Progenitor cell of endocrine pancreas (in vitro differentiated cells): ENCODE results near the gene SEMA6B. TPM values are rescaled to one million over a fixed set of nuclear protein-coding genes. Genes with fewer than 3 reads are reported as not detected.

ENCODE experiments used
- DNase-seq: peaks from one replicate; pipeline ENCODE4 v3.0.0; 2021; ENCODE audit warnings: low spot score; ENCODE audit not compliant: unreplicated experiment
- H3K27ac Mint-ChIP-seq: 2 replicates; pipeline ENCODE4 v1.8.0; 2021; ENCODE audit warnings: mild to moderate bottlenecking, moderate library complexity, mixed read lengths
- H3K27me3 Mint-ChIP-seq: 2 replicates; pipeline ENCODE4 v1.8.0; 2021; ENCODE audit warnings: mixed read lengths
- H3K36me3 Mint-ChIP-seq: 2 replicates; pipeline ENCODE4 v1.8.0; 2022; ENCODE audit warnings: mixed read lengths; ENCODE audit not compliant: insufficient read depth
- H3K4me1 Mint-ChIP-seq: 2 replicates; pipeline ENCODE4 v1.8.0; 2021; ENCODE audit warnings: low read depth, mixed read lengths
- H3K4me3 Mint-ChIP-seq: 2 replicates; pipeline ENCODE4 v1.8.0; 2021; ENCODE audit warnings: low read depth, mild to moderate bottlenecking, moderate library complexity, mixed read lengths
- H3K9me3 Mint-ChIP-seq: 2 replicates; pipeline ENCODE4 v1.8.0; 2021; ENCODE audit warnings: low read depth, mixed read lengths
- long read RNA-seq: library from polyadenylated mRNA; unstranded; transcript quantifications from one replicate; pipeline ENCODE4 v2.0.0, GENCODE V29; 2020
- total RNA-seq: library from RNA; stranded (reverse); gene quantifications from 2 replicates; pipeline ENCODE4 v1.2.1, GENCODE V29; 2021
- TF ChIP-seq, protein P1 (sequence below): fragments of 200-600 bp; sonication (generic); IDR thresholded peaks from one replicate; pipeline ENCODE4 v1.5.0; 2021; ENCODE audit warnings: antibody characterized with exemption, mild to moderate bottlenecking; ENCODE audit not compliant: unreplicated experiment

Gene SEMA6B
- 26.6 and 28.3 TPM in 2 replicates for total RNA-seq
- long read RNA-seq, partial matches to known transcripts = 1 of 1 reads
- long read RNA-seq, other reads (novel, unspliced or antisense) = 0 of 1 reads

- Mint-ChIP-seq H3K27me3 (no peaks in the 10 kb centered on the region), H3K27ac (no peak within 1 kb of the TSS), H3K9me3 (no peaks in the 10 kb centered on the region), H3K4me3 (no peak within 1 kb of the TSS), H3K36me3 (peaks cover 6% of the 10 kb centered on the region), H3K4me1 (no peaks in the 10 kb centered on the region)
- DNase-seq = no peak
- TF ChIP-seq, protein P1, sequence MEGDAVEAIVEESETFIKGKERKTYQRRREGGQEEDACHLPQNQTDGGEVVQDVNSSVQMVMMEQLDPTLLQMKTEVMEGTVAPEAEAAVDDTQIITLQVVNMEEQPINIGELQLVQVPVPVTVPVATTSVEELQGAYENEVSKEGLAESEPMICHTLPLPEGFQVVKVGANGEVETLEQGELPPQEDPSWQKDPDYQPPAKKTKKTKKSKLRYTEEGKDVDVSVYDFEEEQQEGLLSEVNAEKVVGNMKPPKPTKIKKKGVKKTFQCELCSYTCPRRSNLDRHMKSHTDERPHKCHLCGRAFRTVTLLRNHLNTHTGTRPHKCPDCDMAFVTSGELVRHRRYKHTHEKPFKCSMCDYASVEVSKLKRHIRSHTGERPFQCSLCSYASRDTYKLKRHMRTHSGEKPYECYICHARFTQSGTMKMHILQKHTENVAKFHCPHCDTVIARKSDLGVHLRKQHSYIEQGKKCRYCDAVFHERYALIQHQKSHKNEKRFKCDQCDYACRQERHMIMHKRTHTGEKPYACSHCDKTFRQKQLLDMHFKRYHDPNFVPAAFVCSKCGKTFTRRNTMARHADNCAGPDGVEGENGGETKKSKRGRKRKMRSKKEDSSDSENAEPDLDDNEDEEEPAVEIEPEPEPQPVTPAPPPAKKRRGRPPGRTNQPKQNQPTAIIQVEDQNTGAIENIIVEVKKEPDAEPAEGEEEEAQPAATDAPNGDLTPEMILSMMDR = no peak
Observed at GRCh38 chr19:4559569-4559968, at the start of gene SEMA6B. SEMA6B (minus strand) TSS chr19:4559684; CDS start chr19:4558457, 1,227 bp downstream.

GRCh38 chr19:4606921-4607678 lies 47.6 kb upstream of the SEMA6B start:
- peak; percentile 38 for DNase-seq
- Mint-ChIP-seq H3K4me3 (peak overlapping the region; percentile 47), H3K36me3 (no peaks in the 10 kb centered on the region), H3K4me1 (no peaks in the 10 kb centered on the region), H3K9me3 (no peaks in the 10 kb centered on the region), H3K27ac (no peak overlapping the region), H3K27me3 (peaks cover 17% of the 10 kb centered on the region)
- TF ChIP-seq, protein P1 = no peak

DNA sequence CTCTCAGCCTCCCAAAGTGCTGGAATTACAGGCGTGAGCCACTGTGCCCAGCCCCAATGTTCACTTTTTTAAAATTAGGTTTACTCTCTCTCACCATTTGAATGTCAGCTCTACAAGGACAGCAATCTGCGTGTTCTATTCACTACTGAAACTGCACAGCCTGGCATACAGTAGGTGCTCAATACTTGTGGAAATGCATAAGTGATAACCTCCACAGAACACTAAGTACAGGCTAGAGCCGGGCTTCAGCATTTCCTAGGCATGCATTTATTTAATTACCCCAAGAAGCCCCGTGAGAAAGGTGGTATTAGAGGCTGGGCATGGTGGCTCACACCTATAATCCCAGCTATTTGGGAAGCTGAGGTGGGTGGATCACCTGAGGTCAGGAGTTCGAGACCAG lies 46.7 kb upstream of the SEMA6B start:
- TF ChIP-seq, protein P1 = no peak
- Mint-ChIP-seq H3K36me3 (no peaks in the 10 kb centered on the region), H3K27ac (no peak overlapping the region), H3K4me3 (no peak overlapping the region), H3K4me1 (no peaks in the 10 kb centered on the region), H3K9me3 (no peaks in the 10 kb centered on the region), H3K27me3 (peaks cover 17% of the 10 kb centered on the region)
- DNase-seq = no peak

GRCh38 chr19:4604912-4605311 lies 45.4 kb upstream of the SEMA6B start:
- H3K36me3 Mint-ChIP-seq = no peaks in the 10 kb centered on the region
- H3K4me3 Mint-ChIP-seq = no peak overlapping the region

GRCh38 chr19:4602915-4603314 lies 43.4 kb upstream of the SEMA6B start:
- Mint-ChIP-seq H3K27ac (no peak overlapping the region), H3K27me3 (peaks cover 21% of the 10 kb centered on the region), H3K4me3 (no peak overlapping the region), H3K9me3 (no peaks in the 10 kb centered on the region), H3K36me3 (no peaks in the 10 kb centered on the region), H3K4me1 (peaks cover 4% of the 10 kb centered on the region)
- TF ChIP-seq, protein P1 = no peak
- no peak for DNase-seq

More at GRCh38 chr19:4604912-4605311, 45.4 kb upstream of the SEMA6B start:
- no peaks in the 10 kb centered on the region for H3K9me3 Mint-ChIP-seq
- H3K27me3 Mint-ChIP-seq = peaks cover 14% of the 10 kb centered on the region
- no peak for DNase-seq
- no peak overlapping the region for H3K27ac Mint-ChIP-seq
- H3K4me1 Mint-ChIP-seq = no peaks in the 10 kb centered on the region
- TF ChIP-seq, protein P1 = no peak
